Kidney tubule cell (primary cell): ENCODE data around the gene DLG2.
A peak's percentile ranks its signal among the peaks of the same experiment; 100 is the strongest.

ENCODE experiments used
- DNase-seq: peaks from one replicate; pipeline ENCODE4 v3.0.0-alpha.2; 2018; ENCODE audit warnings: low spot score

Gene DLG2

GRCh38 chr11:84775503-84775902, 851.6 kb downstream of the DLG2 start:
- no peak for DNase-seq

- no peak for DNase-seq
These were observed 863.2 kb downstream of the DLG2 start for GRCh38 chr11:84763931-84764330.

- no peak for DNase-seq
These were observed 869.4 kb downstream of the DLG2 start for GRCh38 chr11:84757711-84758110.

- DNase-seq: no peak
These were observed 875.8 kb downstream of the DLG2 start for GRCh38 chr11:84751371-84751770.

- DNase-seq: no peak
These were observed 879.3 kb downstream of the DLG2 start for GRCh38 chr11:84747871-84748270.

GRCh38 chr11:84740050-84740449, 887.1 kb downstream of the DLG2 start:
- DNase-seq: no peak

GRCh38 chr11:84724256-84724655, 902.9 kb downstream of the DLG2 start:
- DNase-seq: no peak

GRCh38 chr11:84722583-84723108, 904.5 kb downstream of the DLG2 start:
- DNase-seq: no peak

- DNase-seq: no peak
These were observed 905.6 kb downstream of the DLG2 start for GRCh38 chr11:84721561-84721961.

- no peak for DNase-seq
These were observed 906.3 kb downstream of the DLG2 start for GRCh38 chr11:84720706-84721402.

GRCh38 chr11:84719935-84720577, 907.1 kb downstream of the DLG2 start:
- no peak for DNase-seq

- DNase-seq: peak; percentile 68
These were observed 912.8 kb downstream of the DLG2 start for GRCh38 chr11:84714316-84714780.

- DNase-seq: peak; percentile 16
These were observed 935.3 kb downstream of the DLG2 start for GRCh38 chr11:84691830-84692229.

GRCh38 chr11:84687433-84687832, 939.7 kb downstream of the DLG2 start:
- DNase-seq: peak; percentile 6

GRCh38 chr11:84686716-84687115, 940.4 kb downstream of the DLG2 start:
- DNase-seq: peak; percentile 4

- no peak for DNase-seq
These were observed 941.2 kb downstream of the DLG2 start for GRCh38 chr11:84685976-84686375.

GRCh38 chr11:84685149-84685548, 942.0 kb downstream of the DLG2 start:
- no peak for DNase-seq

GRCh38 chr11:84681456-84681855, 945.7 kb downstream of the DLG2 start:
- no peak for DNase-seq

- DNase-seq: no peak
These were observed 951.6 kb downstream of the DLG2 start for GRCh38 chr11:84675396-84676025.

- peak; percentile 4 for DNase-seq
These were observed 953.4 kb downstream of the DLG2 start for GRCh38 chr11:84673753-84674152.

GRCh38 chr11:84671325-84671999, 955.7 kb downstream of the DLG2 start:
- no peak for DNase-seq

GRCh38 chr11:84663731-84664130, 963.4 kb downstream of the DLG2 start:
- no peak for DNase-seq
